Heart left ventricle (tissue), 16 donors: ENCODE results near the gene MRPS7. TPM values are rescaled to one million over a fixed set of nuclear protein-coding genes. Genes with fewer than 3 reads are reported as not detected.

ENCODE experiments used
- ATAC-seq, 4 donors: fragments of 200-7000 bp; cut with Tn5 transposase; one replicate each; pipeline ENCODE4 v1.9.1; 2020 to 2022; ENCODE audit warnings: moderate library complexity in 4 of 4, mild to moderate bottlenecking in 3 of 4, moderate number of reproducible peaks in 1 of 4
- DNase-seq, 5 donors: peaks; one replicate each; pipeline ENCODE4 v3.0.0-alpha.2; 2020
- H3K27ac ChIP-seq, 12 donors: fragments of 200-600 bp; sonication (generic) in 4 of 12; one replicate each; pipeline versions ENCODE4 v1.5.0 to v1.8.0; 2016 to 2022; ENCODE audit warnings: mild to moderate bottlenecking in 2 of 12
- H3K27me3 ChIP-seq, 9 donors: fragments of 200-600 bp; sonication (generic) in 2 of 9; one replicate each; pipeline versions ENCODE4 v1.5.1 to v1.8.0; 2016 to 2022; ENCODE audit warnings: mild to moderate bottlenecking in 3 of 9
- H3K36me3 ChIP-seq, 9 donors: fragments of 200-600 bp; sonication (generic) in 2 of 9; one replicate each; pipeline versions ENCODE4 v1.5.0 to v1.8.0; 2018 to 2022; ENCODE audit warnings: mild to moderate bottlenecking in 2 of 9
- H3K4me1 ChIP-seq, 12 donors: fragments of 200-600 bp; sonication (generic) in 4 of 12; one replicate each; pipeline versions ENCODE4 v1.5.0 to v1.8.0; 2016 to 2022; ENCODE audit warnings: mild to moderate bottlenecking in 3 of 12
- H3K4me3 ChIP-seq, 12 donors: fragments of 200-600 bp; sonication (generic) in 4 of 12; one replicate each; pipeline versions ENCODE4 v1.5.0 to v1.8.0; 2017 to 2022; ENCODE audit warnings: mild to moderate bottlenecking in 9 of 12, moderate library complexity in 4 of 12
- H3K9me3 ChIP-seq, 12 donors: fragments of 200-600 bp; sonication (generic) in 4 of 12; one replicate each; pipeline versions ENCODE4 v1.5.0 to v1.8.0; 2016 to 2022; ENCODE audit warnings: mild to moderate bottlenecking in 1 of 12
- POLR2A ChIP-seq, 2 donors: fragments of 450-650 bp; IDR thresholded peaks; one replicate each; pipeline ENCODE4 v1.6.1; 2017; ENCODE audit warnings: antibody characterized with exemption in 2 of 2, mild to moderate bottlenecking in 2 of 2, moderate library complexity in 2 of 2
- WGBS, 4 donors: extraction: QIAGEN DNeasy Blood & Tissue Kit in 2 of 4; methylation state at CpG; one replicate each; pipeline versions ENCODE4 v1.1.5 to v1.1.7; 2013 to 2018; 5-methylcytosine and 5-hydroxymethylcytosine counted together
- intact Hi-C, 10 donors: fragments of 100-400 bp; cut with DNase I; formaldehyde crosslinking; loops; one replicate each; pipeline versions ENCODE4 v1.11.1 to v1.14.2; 2022
- polyA plus RNA-seq, 2 donors: library from polyadenylated mRNA; stranded (reverse); fragments of 200-250 nt; gene quantifications; one replicate each; pipeline ENCODE4 v1.2.3, GENCODE V29; 2013
- total RNA-seq, 9 donors: library from RNA; depleted of rRNA in 2 of 9; stranded (reverse); fragments of >200 nt in 2 of 9; fragmentation: NEBNext Ultra II Directional in 3 of 9; extraction: Animal tissue kit (Norgen Biotek cat#: 25700) in 3 of 9; gene quantifications; one replicate each; pipeline versions ENCODE4 v1.1.0 to v1.2.4, GENCODE V29; 2016 to 2023
- TF ChIP-seq, protein P1 (sequence below), 12 donors: fragments of 200-600 bp; sonication (generic) in 4 of 12; IDR thresholded peaks; one replicate each; pipeline versions ENCODE4 v1.5.0 to v1.8.0; 2018 to 2022; ENCODE audit warnings: antibody characterized with exemption in 12 of 12, mild to moderate bottlenecking in 5 of 12
- donor health status: ischemic (EF 13 %, LVEDD 7.1; RV severe dilation, severe dysfunction).
- donor health status: healthy with polysubstance abuse.
- donor health status: DM: no; HTN: yes; CAD: no.
- donor health status: DM: no; HTN: no; CAD: no.
- donor health status: ischemic (EF 25% LVEDD 6.9; RV normal size, moderate dysfunction).
- donor health status: ischemic (EF 25% LVEDD 5.7; RV mildly dilated, moderate dysfunction).
- donor health status: healthy.
- donor health status: DM: yes; HTN: yes; CAD: no.
- donor health status: ischemic (EF 35%, LVEDD 5.7; RV mildly dilated, moderate dysfunction).
- donor health status: nonischemic (EF 11% LVEDD 7.7; RV severe dilation, severe dysfunction).
- donor health status: DM: yes; HTN: yes; CAD: no.
- donor health status: PGD.
- donor health status: ischemic (EF 29% LVEDD 5.4; RV normal size, mild dysfunction).
- donor health status: nonischemic (EF 23%, LVEDD 6.1; RV moderate dilation, normal function).

MRPS7 gene
- total and polyA plus RNA-seq, 11 donors, result 76.7 to 143 (median 113) TPM

DNA sequence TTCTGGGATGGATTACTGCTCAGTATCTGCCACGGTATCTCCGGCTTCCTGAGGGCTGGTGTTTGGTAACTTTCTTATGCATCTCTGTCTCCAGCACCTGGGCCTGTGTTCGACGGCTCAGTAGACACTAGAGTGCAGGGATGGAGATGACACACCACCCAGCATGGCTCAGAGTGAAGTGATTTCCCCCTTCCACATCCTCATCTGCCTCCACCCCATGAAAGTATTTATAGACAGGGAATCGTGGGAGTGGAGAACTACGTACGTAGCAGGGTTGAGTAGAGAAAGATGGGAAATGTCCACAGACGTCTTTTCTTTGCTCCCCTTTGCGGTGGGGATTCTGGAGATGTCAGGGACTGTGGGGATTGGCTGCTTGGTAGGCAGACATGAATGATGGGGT is 39.4 kb downstream of the MRPS7 start:
- intact Hi-C loops, result no loop called here
- no peaks in the 10 kb centered on the region for H3K36me3 ChIP-seq
- no peak overlapping the region for H3K4me3 ChIP-seq
- WGBS, 4 donors, result 69 to 79% (median 74%) methylated on average over 9 of the region's 9 CpGs
- H3K27ac ChIP-seq, result peak overlapping the region in 1 of 12 donors; percentile 76
- ATAC-seq (peak in 3 of 4 donors; percentile 37 to 59 (median 52)), DNase-seq (no peak)
- H3K4me1 ChIP-seq, result peaks cover 0 to 40% (median 0%) of the 10 kb centered on the region in 12 donors
- H3K9me3 ChIP-seq, result no peaks in the 10 kb centered on the region
- TF ChIP-seq, protein P1, sequence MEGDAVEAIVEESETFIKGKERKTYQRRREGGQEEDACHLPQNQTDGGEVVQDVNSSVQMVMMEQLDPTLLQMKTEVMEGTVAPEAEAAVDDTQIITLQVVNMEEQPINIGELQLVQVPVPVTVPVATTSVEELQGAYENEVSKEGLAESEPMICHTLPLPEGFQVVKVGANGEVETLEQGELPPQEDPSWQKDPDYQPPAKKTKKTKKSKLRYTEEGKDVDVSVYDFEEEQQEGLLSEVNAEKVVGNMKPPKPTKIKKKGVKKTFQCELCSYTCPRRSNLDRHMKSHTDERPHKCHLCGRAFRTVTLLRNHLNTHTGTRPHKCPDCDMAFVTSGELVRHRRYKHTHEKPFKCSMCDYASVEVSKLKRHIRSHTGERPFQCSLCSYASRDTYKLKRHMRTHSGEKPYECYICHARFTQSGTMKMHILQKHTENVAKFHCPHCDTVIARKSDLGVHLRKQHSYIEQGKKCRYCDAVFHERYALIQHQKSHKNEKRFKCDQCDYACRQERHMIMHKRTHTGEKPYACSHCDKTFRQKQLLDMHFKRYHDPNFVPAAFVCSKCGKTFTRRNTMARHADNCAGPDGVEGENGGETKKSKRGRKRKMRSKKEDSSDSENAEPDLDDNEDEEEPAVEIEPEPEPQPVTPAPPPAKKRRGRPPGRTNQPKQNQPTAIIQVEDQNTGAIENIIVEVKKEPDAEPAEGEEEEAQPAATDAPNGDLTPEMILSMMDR (IDR thresholded peaks at IDR 0.05), result no peak
- no peaks in the 10 kb centered on the region for H3K27me3 ChIP-seq

DNA sequence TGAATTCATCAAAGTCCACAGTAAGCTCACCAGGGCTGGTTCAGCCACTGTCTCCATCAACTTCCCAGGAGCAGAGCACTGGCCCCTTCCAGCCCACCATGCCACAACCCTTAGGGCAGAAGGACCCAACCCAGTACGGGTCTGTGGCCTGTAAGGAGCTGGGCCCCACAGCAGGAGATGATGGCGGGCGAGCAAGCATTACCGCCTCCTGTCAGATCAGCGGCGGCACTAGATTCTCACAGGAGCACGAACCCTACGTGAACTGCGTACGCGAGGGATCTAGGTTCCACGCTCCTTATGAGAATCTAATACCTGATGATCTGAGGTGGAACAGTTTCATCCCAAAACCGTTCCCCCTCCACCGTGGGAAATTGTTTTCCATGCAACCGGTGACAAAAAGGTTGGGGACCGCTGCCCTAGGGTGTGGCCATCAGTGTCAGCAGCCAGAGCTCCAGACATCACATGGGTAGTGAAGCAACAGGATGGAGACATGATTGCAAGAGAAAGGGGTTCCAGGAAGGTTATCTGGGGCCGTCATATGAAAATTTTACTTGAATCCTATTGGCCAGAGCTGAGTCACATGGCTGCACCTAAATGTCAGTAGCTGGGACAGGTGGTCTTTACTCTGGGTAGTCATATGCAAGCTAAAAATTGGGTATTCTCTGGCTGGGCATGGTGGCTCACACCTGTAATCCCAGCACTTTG is 40.0 kb downstream of the MRPS7 start:
- Histone ChIP-seq H3K4me3 (no peak overlapping the region), H3K27ac (peak overlapping the region in 1 of 12 donors; percentile 76), H3K9me3 (no peaks in the 10 kb centered on the region), H3K4me1 (peaks cover 0 to 34% (median 0%) of the 10 kb centered on the region in 12 donors), H3K27me3 (no peaks in the 10 kb centered on the region), H3K36me3 (no peaks in the 10 kb centered on the region)
- intact Hi-C loops, result no loop called here
- TF ChIP-seq, protein P1 (IDR thresholded peaks at IDR 0.05), result no peak
- TF ChIP-seq POLR2A (IDR thresholded peaks at IDR 0.05), result no peak
- no peak for DNase-seq
- peak in 1 of 4 donors; percentile 38 for ATAC-seq
- WGBS, 4 donors, result 84 to 90% (median 87%) methylated on average over 17 of the region's 17 CpGs

DNA sequence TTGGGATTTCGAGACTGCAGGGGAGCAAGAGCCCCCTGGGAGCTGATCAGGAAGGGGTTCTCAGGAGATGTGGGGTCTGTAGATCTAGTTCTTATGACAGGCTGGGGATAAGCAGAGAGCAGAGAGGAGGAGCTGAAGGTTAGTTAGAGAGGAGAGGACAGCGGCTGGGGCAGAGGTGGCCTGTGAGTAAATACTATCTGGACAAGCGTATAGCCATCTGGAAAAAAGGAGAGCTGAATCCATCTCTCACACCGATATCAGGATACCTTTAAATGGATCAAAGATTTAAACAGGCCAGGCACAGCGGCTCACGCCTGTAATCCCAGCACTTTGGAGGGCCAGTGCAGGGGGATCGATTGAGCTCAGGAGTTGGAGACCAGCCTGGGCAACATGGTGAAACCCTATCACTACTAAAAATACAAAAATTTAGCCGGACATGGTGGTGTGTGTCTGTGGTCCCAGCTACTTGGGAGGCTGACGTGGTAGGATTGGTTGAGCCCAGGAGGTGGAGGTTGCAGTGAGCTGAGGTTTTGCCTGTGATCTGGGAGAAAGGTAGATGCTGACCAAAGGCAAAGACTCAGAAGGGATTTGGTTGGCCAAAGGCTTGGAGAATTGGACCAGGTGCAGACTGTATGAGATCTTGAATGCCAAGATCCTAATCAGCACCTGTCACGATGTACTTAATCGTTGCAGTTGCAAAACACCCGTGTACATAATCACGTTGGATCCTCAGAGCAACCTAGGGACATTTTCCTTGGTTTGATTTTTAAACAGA is 46.5 kb downstream of the MRPS7 start:
- H3K9me3 ChIP-seq, result no peaks in the 10 kb centered on the region

More for the DNA sequence above, 46.5 kb downstream of the MRPS7 start:
- H3K4me1 ChIP-seq, result peaks cover 0 to 46% (median 2%) of the 10 kb centered on the region in 12 donors
- intact Hi-C loops, result no loop called here
- no peak overlapping the region for H3K4me3 ChIP-seq
- peak overlapping the region in 1 of 12 donors; percentile 95 for H3K27ac ChIP-seq
- 84 to 91% (median 89%) methylated on average over 13 of the region's 13 CpGs for WGBS, 4 donors
- H3K27me3 ChIP-seq, result no peaks in the 10 kb centered on the region
- ATAC-seq (no peak), DNase-seq (no peak)
- TF ChIP-seq POLR2A (IDR thresholded peaks at IDR 0.05), result no peak
- TF ChIP-seq, protein P1 (IDR thresholded peaks at IDR 0.05), result no peak
- H3K36me3 ChIP-seq, result no peaks in the 10 kb centered on the region
